Breast epithelium (tissue), 3 donors: ENCODE measurements around the gene RPH3AL.

Experiments used
- POLR2AphosphoS5 ChIP-seq, 3 donors: sonication (generic); formaldehyde crosslinking; IDR thresholded peaks; one replicate each; pipeline ENCODE4 v1.6.1; 2017; ENCODE audit warnings: antibody characterized with exemption in 3 of 3
- TF ChIP-seq, protein P1 (sequence below), 3 donors: fragments of 450-650 bp; IDR thresholded peaks; one replicate each; pipeline ENCODE4 v1.5.1; 2016 to 2017; ENCODE audit warnings: antibody characterized with exemption in 3 of 3, mild to moderate bottlenecking in 3 of 3, moderate library complexity in 3 of 3

DNA sequence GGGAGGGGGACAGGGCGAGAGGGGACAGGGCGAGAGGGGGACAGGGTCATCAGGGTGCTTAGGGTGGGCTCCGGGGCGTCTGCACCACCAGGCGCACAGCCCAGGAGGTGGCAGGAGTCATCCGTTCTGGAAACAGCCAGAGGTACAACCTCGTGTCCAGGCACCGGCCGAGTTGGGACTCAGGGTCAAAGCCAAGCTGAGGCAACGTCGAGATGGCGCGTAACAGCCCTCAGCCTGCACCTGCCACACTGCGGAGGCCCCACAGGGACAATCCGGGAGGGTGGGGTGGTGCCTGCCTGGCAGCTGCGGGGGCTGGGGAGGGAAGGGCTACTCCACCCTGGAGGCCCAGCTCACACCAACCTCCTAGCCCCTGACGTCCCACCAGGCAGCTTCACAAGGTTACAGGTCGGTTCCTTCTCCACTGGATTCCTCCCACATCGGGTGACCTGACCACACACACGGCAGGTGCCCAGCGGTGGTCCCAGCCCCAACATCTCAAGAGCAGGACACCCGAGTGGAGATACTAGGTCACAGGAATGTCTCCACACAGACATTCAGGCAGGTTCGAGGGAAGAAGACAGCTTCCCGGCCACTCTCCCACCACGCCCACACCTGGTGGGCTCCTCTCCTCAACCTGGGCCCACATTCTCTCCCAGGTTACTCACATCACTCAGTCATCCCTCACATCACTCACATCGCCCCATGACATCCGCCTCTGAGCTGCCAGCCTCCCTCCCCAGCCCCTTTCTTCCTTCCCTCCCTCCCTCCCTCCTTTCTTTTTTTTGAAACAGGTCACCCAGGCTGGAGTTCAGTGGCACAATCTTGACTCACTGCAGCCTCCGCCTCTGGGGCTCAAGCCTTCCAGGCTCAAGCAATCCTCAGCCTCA, 47.3 kb downstream of the RPH3AL start:
- no peak for TF ChIP-seq POLR2AphosphoS5 (IDR thresholded peaks at IDR 0.05)
- TF ChIP-seq, protein P1, sequence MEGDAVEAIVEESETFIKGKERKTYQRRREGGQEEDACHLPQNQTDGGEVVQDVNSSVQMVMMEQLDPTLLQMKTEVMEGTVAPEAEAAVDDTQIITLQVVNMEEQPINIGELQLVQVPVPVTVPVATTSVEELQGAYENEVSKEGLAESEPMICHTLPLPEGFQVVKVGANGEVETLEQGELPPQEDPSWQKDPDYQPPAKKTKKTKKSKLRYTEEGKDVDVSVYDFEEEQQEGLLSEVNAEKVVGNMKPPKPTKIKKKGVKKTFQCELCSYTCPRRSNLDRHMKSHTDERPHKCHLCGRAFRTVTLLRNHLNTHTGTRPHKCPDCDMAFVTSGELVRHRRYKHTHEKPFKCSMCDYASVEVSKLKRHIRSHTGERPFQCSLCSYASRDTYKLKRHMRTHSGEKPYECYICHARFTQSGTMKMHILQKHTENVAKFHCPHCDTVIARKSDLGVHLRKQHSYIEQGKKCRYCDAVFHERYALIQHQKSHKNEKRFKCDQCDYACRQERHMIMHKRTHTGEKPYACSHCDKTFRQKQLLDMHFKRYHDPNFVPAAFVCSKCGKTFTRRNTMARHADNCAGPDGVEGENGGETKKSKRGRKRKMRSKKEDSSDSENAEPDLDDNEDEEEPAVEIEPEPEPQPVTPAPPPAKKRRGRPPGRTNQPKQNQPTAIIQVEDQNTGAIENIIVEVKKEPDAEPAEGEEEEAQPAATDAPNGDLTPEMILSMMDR (IDR thresholded peaks at IDR 0.05), result no peak
